SU-DHL-6 (cell line): Measurements from ENCODE around the gene ANKRD33B.

Source experiments
- EZH2phosphoT487 ChIP-seq: fragments of 200-600 bp; sonication (generic), shearing (Covaris generic); conservative IDR thresholded peaks from 2 replicates; pipeline ENCODE4 v1.6.1; 2018; ENCODE audit warnings: mild to moderate bottlenecking, antibody characterized with exemption, low read length, moderate library complexity, mixed read lengths
- TF ChIP-seq, protein P1 (sequence below): fragments of 200-600 bp; sonication (generic); IDR thresholded peaks from one replicate; pipeline ENCODE4 v1.5.1; 2017; ENCODE audit warnings: antibody characterized with exemption, mild to moderate bottlenecking, low read length, moderate library complexity; ENCODE audit not compliant: insufficient read depth, poor library complexity, severe bottlenecking

DNA sequence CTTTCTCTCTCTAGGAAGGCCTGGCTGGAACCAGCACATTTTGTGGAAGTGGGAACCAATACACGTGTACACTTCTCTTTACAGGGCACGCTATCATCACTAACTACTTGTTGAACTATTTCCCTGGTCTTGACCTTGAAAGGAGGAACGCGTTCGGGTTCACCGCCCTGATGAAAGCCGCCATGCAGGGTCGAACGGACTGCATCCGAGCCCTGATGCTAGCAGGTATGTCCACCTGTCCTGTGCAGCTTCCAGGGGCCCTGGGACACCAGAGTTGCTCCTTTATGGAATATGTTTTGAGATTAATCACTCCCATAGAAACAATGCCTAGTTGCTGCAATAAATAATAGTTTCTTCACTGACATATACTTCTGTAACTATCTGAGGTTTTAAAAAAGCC is 74.1 kb downstream of the ANKRD33B start:
- TF ChIP-seq, protein P1, sequence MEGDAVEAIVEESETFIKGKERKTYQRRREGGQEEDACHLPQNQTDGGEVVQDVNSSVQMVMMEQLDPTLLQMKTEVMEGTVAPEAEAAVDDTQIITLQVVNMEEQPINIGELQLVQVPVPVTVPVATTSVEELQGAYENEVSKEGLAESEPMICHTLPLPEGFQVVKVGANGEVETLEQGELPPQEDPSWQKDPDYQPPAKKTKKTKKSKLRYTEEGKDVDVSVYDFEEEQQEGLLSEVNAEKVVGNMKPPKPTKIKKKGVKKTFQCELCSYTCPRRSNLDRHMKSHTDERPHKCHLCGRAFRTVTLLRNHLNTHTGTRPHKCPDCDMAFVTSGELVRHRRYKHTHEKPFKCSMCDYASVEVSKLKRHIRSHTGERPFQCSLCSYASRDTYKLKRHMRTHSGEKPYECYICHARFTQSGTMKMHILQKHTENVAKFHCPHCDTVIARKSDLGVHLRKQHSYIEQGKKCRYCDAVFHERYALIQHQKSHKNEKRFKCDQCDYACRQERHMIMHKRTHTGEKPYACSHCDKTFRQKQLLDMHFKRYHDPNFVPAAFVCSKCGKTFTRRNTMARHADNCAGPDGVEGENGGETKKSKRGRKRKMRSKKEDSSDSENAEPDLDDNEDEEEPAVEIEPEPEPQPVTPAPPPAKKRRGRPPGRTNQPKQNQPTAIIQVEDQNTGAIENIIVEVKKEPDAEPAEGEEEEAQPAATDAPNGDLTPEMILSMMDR, result no peak
- no peak for TF ChIP-seq EZH2phosphoT487
